SK-N-MC (cell line): ENCODE results near the gene WRNIP1.

Experiments
- DNase-seq: peaks from one replicate; pipeline ENCODE4 v3.0.0-alpha.2; 2011; ENCODE audit warnings: low read depth, low spot score
- H3K27ac ChIP-seq: fragments of 200-600 bp; sonication (generic); 2 replicates; pipeline ENCODE4 v1.5.1; 2016; ENCODE audit warnings: mixed run types
- H3K36me3 ChIP-seq: fragments of 200-600 bp; sonication (generic); 2 replicates; pipeline ENCODE4 v1.6.1; 2017; ENCODE audit warnings: antibody characterized with exemption, low read length, mixed read lengths; ENCODE audit not compliant: insufficient read depth
- H3K4me3 ChIP-seq: fragments of 200-600 bp; sonication (generic); 2 replicates; pipeline ENCODE4 v1.5.1; 2016
- H3K9ac ChIP-seq: fragments of 200-600 bp; sonication (generic); 2 replicates; pipeline ENCODE4 v1.8.0; 2017; ENCODE audit warnings: mixed run types, mixed read lengths; ENCODE audit not compliant: insufficient read length
- H3K9me3 ChIP-seq: fragments of 200-600 bp; sonication (generic); 2 replicates; pipeline ENCODE4 v1.6.1; 2017; ENCODE audit warnings: low read depth, mild to moderate bottlenecking, antibody characterized with exemption, low read length, moderate library complexity, mixed read lengths
- EZH2 ChIP-seq: fragments of 200-600 bp; sonication (generic); IDR thresholded peaks from one replicate; pipeline ENCODE4 v1.6.1; 2017; ENCODE audit warnings: antibody characterized with exemption
- FOXP2 ChIP-seq: optimal IDR thresholded peaks from 2 replicates; pipeline ENCODE3; 2011; ENCODE audit warnings: mild to moderate bottlenecking, moderate library complexity; ENCODE audit not compliant: insufficient read depth; ENCODE audit errors: extremely low read length, control extremely low read depth
- POLR2AphosphoS5 ChIP-seq: IDR thresholded peaks from 2 replicates; pipeline ENCODE4 v1.6.1; 2012; ENCODE audit warnings: mild to moderate bottlenecking, low read depth, low read length, borderline replicate concordance

The WRNIP1 gene

DNA sequence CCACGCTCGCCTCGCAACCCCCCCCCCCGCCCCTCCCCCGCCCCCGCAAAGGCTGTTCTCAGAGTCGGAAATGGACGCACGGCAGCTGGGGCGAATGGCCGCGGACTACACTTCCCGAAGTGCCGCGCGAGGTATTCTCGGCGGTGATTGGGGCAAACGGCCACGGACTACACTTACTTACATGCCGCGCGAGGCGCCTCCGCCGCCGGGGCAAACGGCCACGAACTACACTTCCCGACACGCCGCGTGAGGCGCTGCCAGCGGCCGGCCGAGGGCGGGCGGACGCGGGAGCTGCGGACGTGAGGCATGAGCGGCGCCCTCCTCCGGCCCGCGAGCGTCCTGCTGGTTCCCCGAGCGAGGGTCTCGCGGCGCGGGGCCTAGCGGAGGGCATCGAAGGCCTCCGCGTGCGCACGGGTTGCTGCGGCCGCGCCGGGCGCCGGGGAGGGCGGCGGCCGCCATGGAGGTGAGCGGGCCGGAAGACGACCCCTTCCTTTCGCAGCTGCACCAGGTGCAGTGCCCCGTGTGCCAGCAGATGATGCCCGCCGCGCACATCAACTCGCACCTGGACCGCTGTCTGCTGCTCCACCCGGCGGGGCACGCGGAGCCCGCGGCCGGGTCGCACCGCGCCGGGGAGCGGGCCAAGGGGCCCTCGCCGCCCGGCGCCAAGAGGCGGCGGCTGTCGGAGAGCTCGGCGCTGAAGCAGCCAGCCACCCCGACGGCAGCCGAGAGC is at the start of gene WRNIP1:
Gene WRNIP1 (plus strand): TSS at position 228 of the 730 bp plus-strand sequence. CDS start 230 bp downstream, at position 458.
- Histone ChIP-seq H3K36me3 (peaks cover 15% of the 10 kb centered on the region), H3K9me3 (no peaks in the 10 kb centered on the region), H3K9ac (peak within 1 kb of the TSS; percentile 87), H3K27ac (peak within 1 kb of the TSS; percentile 66), H3K4me3 (peak within 1 kb of the TSS; percentile 94)
- peak; percentile 77 for DNase-seq
- no peak for TF ChIP-seq EZH2
- TF ChIP-seq POLR2AphosphoS5 = peak; percentile 12; the same call in 1 of the 2 replicates

DNA sequence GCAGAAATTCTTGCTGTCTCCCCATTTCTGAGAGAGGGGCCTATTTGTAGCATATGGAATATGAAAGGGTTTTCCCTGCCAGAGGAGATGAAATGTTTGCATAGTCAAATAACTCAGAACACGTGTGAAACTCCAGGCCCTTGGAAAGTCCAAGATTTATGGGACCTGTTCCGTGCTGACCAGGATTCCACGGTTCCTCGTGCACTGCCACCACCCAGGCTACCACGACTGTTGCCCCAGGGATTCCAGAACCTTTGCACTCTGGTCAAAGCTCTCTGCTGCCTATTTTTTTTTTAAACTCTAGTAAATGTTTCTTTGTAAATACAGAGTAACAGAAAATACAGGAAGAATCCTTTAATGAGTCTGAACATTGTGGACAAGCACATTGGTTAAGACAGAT is 49.5 kb upstream of the WRNIP1 start:
- Histone ChIP-seq H3K27ac (no peak overlapping the region), H3K9me3 (no peaks in the 10 kb centered on the region), H3K9ac (no peak overlapping the region), H3K36me3 (no peaks in the 10 kb centered on the region), H3K4me3 (no peak overlapping the region)
- no peak for DNase-seq
- TF ChIP-seq FOXP2 (no peak), EZH2 (no peak), POLR2AphosphoS5 (no peak)

DNA sequence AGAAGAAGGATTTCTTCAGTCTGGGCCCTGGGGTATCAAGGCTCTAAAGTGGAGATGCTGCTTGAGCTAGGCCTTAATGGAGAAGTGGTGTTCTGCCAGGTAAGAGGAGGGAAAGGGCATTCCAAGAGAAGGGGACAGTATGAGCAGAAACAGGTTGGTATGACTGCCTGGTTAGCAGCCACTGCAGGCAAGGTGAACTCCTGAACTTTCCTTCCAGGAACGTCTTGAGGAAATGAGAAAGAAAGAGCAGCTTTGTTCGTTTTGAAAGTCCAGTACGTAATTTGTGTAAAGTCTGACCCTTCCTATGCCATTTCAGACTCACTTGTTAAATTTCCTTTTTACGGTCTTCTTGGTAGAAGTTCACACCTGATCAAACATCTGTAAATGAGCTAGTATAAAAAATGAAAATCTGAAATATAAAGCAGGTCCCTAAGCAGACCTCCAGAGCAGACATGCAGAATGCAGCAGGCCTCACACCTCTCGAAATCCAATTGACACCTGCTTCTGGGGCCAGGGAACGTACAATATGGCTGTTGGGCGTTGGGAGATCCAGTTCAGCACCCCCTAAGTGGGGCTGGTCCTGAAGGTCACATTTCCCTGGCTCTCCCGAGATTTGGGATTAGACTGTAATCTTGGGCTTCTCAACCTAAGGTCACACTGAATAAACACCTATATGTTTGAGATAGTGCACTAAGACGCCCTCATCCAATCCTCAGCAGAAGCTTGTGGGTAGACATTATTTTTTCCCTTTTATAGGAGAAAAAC is 48.1 kb upstream of the WRNIP1 start:
- Histone ChIP-seq H3K27ac (no peak overlapping the region), H3K4me3 (no peak overlapping the region), H3K9ac (no peak overlapping the region), H3K36me3 (no peaks in the 10 kb centered on the region), H3K9me3 (no peaks in the 10 kb centered on the region)
- no peak for DNase-seq
- TF ChIP-seq POLR2AphosphoS5 (no peak), EZH2 (no peak), FOXP2 (no peak)

DNA sequence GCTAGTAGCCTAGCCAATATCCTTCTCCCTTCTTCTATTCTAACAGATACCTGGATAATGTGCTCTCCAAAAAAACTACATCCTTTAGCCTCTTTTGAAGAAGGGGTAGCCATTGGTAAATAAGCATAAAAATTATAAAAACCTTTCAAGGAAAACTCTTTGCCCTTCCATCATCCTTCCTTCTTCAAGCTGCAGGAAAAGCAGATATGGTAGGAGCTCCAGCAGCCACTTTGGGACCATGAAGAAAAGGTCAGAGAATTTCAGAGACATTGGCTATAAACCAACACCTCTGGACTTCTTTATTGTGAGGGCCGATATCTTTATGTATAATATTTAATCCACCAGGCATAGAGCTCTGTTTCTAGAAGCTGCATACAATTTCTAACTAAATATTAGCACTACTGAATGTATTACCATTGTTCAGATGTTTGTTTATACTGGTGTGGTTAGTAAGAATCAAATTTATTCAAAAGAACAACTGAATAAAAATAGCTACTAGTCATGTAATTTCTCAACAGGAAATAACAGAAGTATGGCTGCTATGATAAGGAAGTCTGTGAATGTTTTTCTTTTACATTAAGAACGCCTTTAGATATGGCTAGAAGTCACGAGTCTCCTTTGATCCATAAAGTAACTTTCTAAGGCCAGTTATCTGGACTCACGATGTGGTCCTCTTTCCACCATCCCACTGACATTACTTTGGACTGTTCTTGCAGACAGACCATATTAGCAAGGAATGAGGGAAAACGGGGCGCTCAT is 46.7 kb upstream of the WRNIP1 start:
- Histone ChIP-seq H3K36me3 (no peaks in the 10 kb centered on the region), H3K4me3 (no peak overlapping the region), H3K27ac (no peak overlapping the region), H3K9me3 (no peaks in the 10 kb centered on the region), H3K9ac (no peak overlapping the region)
- no peak for DNase-seq
- TF ChIP-seq FOXP2 (no peak), EZH2 (no peak), POLR2AphosphoS5 (no peak)

DNA sequence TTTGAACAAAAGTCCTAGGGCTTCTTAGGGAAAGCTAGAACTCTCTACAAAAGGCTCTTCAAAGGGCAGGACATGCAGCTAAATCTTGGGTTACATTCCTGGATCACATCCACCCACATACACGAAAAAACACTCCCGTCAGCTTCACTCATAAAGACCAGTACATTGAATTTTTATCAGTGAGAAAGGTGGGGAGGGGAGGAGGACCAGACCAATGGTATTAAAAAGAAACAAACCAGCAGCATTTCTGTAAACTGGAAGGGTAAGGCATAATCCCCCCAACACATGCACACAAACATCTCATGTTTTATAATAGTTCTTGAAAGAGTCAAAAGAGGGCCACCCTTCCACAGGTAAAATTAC is 46.1 kb upstream of the WRNIP1 start:
- H3K27ac ChIP-seq = no peak overlapping the region
- no peak for DNase-seq
- H3K36me3 ChIP-seq = no peaks in the 10 kb centered on the region
- H3K9me3 ChIP-seq = no peaks in the 10 kb centered on the region
- no peak overlapping the region for H3K9ac ChIP-seq
- TF ChIP-seq POLR2AphosphoS5 = no peak
- TF ChIP-seq EZH2 = no peak
- TF ChIP-seq FOXP2 = no peak
- H3K4me3 ChIP-seq = no peak overlapping the region

DNA sequence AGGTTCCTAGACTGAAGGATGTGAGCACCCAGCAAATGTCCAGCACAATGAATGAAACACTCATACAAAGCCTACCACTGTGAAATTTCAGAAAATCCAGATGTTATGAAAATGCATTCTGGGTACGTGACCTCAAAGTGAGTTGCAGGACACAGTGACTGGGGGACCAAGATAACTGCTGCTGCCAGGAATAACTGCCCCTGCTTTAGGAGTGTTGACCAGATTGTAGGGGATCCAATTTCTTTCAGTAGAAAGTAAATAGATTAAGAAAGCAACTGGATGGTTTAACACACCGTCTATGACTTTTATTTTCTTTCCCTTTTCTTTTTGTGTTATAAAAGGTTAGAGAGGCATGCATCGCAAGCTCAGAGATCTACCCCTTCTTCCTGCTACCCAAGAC is 44.0 kb upstream of the WRNIP1 start:
- TF ChIP-seq EZH2 = no peak
- TF ChIP-seq FOXP2 = no peak
- TF ChIP-seq POLR2AphosphoS5 = no peak
- Histone ChIP-seq H3K4me3 (no peak overlapping the region), H3K27ac (no peak overlapping the region), H3K9ac (no peak overlapping the region), H3K36me3 (no peaks in the 10 kb centered on the region), H3K9me3 (no peaks in the 10 kb centered on the region)
- no peak for DNase-seq

DNA sequence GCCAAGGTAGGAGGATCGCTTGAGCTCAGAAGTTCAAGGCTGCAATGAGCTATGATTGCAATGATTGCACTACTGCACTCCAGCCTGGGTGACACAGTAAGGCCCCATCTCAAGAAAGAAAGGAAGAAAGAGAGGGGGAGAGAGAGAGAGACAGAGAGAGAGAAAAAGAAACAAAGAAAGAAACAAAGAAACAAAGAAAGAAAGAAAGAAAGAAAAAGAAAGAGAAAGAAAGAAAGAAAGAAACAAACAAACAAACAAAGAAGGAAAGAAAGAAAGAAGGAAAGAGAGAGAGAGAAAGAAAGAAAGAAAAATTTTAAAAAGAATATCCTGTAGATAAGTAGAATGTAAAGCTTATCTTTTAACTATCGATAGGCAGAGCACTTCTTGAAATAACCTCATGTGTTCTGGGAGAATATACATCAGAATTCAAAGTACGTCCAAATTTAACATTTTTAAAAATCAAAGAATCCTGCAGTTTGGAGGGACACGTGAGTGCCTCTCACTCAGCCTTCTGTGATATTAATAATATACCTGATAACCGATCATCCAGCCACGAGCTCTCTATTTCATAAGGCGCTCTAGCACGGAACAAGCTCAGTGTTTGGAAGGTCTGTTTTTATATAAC is 39.7 kb upstream of the WRNIP1 start:
- no peak for DNase-seq
- no peak overlapping the region for H3K27ac ChIP-seq

DNA sequence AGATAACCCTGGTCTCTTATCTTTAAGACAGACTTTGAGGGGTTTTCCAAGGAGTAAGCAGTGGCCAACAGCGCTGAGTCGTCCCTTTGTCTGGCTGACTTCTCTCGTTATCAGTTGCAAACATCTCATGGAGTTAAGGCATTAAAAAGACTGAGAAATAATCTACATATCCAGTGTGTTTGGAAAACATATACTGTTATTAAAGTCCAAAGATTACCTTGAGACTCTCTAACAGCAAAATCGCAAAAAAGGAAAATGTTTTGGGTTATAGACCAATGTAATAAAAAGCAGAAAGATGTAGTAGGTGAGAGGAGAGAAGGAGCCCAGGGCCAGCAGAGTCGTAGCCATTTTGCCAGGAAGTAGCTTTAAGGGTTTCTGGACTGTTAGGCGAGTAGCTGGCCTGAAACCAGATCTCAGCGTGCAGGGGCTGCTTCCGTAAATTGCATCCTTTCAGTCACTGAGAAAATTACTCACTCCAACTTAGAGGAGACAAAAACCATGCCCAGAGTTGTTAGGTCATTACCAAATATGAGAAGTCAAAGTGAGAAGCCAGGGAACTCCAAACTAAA is 39.1 kb upstream of the WRNIP1 start:
- Histone ChIP-seq H3K36me3 (no peaks in the 10 kb centered on the region), H3K4me3 (no peak overlapping the region), H3K9me3 (no peaks in the 10 kb centered on the region), H3K27ac (no peak overlapping the region), H3K9ac (no peak overlapping the region)
- TF ChIP-seq POLR2AphosphoS5 (no peak), EZH2 (no peak), FOXP2 (no peak)
- DNase-seq = no peak

More for the DNA sequence above, 39.7 kb upstream of the WRNIP1 start:
- Histone ChIP-seq H3K9ac (no peak overlapping the region), H3K9me3 (no peaks in the 10 kb centered on the region), H3K36me3 (no peaks in the 10 kb centered on the region), H3K4me3 (no peak overlapping the region)
- TF ChIP-seq POLR2AphosphoS5 = no peak
